Stimulated activated CD8-positive, alpha-beta memory T cell treated with anti-CD3 and anti-CD28 coated beads, Interleukin-12 subunit alpha, Interleukin-12 subunit beta, amount 100 ng/mL, for 24 hours (primary cell): Measurements from ENCODE around the gene ZNF629.
"Not testable (repeated sequence)": the region's sequence is repeated elsewhere in the genome, so short reads cannot be mapped to it uniquely, and the experiment has no call there.

Experiments used
- DNase-seq: peaks from one replicate; pipeline ENCODE4 v3.0.0-alpha.2; 2020; ENCODE audit errors: extremely low read depth

ZNF629 gene

DNA sequence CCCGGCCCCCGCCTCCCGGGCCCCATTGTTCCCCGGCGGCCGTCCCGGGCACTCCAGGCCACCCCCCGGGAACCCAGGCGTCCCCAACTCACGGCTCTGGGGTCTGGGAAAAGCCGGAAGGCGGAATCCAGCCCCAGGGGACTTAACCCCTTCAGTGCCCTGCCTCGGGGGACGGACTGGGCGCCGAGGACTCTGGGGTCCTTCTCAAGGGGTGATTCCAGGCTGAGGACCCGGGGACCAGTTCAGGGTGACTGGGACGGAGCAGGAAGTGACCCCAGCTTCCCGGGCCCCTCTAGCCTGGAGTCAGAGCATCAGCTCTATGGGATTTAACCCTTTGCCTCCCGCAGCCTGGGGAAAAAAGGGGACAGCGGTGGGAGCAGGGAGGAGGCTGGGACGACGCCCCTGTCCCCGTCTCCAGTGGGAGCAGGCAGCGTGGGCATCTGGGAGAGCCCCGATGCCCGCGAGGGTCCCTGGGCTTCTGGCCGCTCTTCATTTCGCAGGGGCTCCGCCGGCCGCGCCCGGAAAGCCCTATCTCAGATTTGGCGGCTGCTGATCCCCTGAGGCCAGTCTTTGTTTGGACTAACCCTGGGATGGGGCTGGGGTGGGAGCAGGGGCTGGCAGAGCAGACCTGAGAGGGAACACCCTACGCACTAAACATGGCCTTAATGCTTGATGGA, at the start of gene ZNF629:
TSS of gene ZNF629 (minus strand) at position 270 of the 677 bp plus-strand sequence. CDS start 2,723 bp downstream, outside the sequence.
- no peak for DNase-seq

DNA sequence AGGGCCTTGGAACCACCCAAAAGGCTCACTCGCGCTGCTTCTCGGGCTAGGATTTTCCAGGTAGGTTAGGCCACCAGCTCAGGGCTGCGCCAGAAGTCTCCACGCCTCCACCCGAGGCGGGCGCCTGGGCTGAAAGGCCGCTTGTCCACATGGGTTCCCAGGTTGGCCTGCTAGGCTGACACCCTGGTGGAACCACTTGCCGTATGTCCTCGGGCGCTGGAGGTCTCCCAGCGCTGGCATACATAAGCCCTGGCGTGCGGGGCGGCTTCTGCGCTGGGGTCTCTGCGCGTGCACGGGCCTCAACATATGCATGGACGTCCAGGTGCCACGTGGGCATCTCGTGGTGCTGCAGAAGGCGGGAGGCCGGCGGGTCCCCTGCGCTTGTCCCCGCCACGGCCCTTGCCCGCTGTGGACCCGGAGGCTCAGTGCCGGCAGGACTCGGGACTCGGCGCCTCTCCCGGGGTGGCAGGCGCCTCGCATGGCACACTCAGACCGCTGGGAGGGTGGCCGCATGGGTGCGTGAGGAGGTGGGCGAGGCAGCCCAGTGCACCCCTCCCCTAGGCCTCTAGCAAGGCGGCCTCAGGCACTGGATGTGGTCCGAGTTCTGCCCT, 47.2 kb upstream of the ZNF629 start:
- DNase-seq: no peak

DNA sequence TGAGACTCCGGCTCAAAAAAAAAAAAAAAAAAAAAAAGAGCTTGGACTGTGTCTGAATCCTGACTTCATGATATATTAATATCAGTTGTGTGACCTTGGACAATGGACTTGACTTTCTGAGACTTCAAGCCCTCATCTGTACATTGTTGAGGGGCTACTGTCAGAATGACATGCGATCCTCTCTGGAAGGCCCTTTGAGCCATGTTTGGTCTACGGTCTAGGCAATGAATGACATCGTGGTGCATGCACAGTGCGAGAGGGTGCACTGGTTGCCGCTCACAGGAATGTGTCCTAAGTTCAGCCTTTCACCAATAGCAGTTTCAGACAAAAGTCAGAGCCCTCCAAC, 43.0 kb upstream of the ZNF629 start:
- DNase-seq: no peak

DNA sequence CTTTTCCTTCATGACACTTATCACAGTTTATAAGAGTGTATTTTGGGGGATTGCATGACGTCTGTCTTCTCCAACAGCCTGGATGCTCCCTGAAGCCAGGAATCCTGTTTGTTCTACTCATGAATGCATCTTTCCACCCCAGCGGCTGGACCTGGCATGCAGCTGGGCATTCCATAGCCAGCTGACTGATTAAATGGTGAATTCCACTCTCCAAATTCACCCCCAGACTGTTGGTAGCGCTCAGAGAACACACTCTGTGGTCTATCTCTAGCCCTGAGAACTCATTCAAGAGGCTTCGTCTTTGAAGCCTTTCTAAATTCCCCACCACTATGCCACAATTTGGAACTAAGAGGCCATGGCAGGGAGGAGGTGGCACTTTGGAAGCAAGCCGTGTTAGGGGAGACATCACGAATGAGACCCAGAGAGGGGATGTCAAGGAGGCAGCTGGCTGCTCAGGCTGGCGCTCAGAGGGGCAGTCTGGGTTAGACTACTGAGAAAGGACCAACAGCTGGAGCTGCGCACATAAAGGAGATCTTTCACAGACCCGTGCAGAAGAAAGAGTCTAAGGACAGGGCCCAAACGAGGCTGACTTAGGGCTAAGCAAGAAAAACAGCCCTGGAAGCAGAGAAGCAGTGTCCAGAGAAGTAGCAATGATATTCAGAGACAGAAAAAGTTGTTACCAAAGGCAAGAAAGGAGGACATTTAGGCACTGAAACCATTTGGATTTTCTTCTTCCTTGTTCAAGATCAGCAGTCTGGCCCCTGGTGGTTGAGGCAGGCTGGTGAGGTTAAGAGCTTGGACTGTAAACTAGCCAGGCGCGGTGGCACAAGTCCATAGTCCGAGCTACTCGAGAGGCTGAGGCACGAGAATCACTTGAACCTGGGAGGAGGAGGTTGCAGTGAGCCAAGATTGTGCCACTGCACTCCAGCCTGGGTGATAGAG, 42.4 kb upstream of the ZNF629 start:
- no peak for DNase-seq

DNA sequence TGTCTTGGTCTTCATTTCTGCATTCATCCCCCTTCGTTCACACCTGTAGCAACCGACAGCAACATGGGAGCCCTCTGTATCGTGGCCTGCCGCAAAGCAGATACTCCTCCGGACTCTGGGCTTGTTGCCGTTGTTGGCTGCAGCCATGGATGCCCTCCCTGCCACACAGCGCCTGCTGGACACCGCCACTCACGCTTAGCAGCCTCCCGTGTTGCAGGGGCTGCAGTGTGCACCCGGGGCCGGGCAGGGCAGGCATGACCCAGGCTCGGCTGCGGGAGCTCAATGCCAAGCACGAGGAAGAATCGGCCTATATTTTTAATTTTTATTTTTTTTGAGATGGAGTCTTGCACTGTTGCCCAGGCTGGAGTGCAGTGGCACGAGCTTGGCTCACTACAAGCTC, 34.9 kb upstream of the ZNF629 start:
- no peak for DNase-seq

DNA sequence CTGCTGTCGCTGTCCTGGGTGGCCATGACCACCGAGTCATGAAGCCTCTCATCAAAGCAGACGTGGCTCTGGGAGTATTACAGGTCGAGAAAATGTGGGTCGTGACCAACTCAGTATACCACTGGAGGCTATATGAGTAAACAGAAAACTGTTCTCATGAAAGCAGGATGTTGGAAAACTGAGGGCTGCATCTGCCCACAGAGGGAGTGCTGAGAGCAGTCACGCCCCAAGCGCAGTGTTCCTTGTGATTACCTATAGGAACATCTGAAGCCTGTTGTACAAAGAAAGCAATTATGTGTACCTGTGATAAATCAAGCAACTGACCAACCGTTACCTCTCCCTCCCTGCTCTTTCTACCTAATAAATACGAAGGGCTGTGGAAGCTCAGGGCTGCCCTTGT, 34.4 kb upstream of the ZNF629 start:
- DNase-seq: not testable (repeated sequence)

DNA sequence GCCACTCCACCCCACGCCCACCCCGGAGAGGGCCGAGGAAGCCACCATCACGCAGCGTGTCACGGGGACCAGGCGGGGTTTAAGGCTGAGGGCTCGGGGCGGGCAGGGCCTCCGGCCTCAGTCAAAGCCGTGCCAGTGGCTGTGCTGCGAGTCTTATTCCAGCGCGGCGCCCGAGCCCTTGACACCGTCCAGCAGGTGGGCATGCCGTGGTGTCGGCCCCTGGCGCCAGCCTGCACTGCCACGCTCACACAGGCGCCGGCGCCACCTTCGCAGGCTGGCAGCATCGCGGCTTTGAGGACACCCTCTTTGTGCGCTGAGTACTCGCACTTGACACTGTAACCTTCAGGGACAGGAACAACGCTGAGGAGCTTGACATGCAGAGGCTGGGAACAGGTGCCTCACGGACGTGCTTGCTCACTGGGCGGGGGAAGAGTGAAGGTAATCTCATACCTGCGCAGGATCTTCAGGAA, 34.0 kb upstream of the ZNF629 start:
- DNase-seq: no peak

DNA sequence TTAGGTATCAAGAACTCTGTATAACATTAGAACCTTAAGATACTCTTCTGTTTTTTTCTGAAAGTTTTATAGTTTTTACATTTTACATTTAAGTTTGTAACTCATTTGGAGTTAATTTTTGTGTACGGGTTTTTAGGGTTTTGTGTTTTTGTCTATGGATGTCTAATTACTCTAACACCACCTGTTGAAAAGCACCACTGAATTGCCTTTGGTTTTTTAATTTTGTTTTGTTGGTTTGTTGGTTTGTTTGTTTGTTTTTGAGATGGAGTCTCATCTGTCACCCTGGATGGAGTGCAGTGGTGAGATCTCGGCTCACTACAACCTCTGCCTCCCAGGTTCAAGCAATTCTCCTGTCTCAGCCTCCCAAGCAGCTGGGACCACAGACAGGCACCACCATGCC, 29.8 kb upstream of the ZNF629 start:
- no peak for DNase-seq

DNA sequence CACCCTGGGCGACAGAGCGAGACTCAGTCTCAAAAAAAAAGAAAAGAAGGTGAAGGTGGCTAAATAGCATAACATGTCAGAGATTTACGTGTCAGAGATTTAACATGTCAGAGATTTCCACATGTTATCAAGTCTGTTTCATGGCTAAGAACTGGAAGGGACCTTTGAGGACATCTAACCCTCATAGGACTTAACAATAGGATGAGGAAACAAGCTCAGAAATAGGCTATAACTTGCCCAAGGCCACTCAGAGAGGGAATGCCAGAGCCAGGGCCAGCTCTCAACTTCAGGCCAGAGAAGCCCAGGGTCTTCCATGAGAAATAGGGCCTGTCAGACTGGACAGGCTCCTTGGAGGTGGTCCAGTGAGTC, 26.8 kb upstream of the ZNF629 start:
- no peak for DNase-seq

DNA sequence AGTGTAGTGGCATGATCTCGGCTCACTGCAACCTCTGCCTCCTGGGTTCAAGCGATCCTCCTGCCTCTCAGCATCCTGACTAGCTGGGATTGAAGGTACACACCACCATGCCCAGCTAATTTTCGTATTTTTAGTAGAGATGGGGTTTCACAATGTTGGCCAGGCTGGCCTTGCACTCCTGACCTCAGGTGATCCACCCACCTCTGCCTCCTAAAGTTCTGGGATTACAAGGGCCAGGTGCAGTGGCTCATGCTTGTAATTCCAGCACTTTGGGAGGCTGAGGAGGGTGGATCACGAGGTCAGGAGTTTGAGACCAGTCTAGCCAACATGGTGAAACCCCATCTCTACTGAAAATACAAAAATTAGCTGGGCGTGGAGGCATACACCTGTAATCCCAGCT, 22.7 kb upstream of the ZNF629 start:
- not testable (repeated sequence) for DNase-seq

DNA sequence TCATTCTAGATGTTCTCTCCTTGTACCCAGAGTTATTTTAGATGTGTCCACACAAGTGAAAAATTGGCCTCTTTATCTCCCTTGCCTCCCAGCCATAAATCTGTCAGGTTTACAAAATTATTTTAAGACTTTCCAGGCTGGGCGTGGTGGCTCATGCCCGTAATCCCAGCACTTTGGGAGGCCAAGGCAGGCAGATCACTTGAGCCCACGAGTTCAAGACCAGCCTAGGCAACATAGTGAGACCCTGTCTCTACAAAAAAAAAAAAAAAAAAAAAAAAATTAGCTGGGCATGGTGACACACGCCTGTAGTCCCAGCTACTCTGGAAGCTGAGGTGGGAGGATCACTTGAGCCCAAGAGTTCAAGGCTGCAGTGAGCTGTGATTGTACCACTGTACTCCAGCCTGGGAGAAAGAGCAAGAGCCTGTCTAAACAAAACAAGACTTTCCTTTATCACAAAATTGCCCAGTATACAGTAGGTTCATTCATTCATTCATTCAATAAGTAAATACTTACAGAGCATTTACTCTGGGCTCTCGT, 22.0 kb upstream of the ZNF629 start:
- DNase-seq: not testable (repeated sequence)

DNA sequence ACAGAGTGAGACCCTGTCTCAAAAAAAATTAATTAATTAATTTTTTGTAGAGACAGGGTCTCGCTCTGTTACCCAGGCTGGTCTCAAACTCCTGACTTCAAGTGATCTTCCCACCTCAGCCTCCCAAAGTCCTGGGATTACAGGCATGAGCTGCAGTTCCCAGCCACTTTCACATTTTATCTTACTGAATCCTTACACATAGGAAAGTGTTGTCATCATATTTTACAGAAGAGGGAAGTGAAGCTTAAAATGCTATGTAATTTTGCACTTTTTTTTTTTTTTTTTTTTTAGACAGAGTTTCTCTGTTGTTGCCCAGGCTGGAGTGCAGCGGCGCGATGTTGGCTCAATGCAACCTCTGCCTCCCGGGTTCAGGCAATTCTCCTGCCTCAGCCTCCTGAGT, 21.1 kb upstream of the ZNF629 start:
- no peak for DNase-seq

DNA sequence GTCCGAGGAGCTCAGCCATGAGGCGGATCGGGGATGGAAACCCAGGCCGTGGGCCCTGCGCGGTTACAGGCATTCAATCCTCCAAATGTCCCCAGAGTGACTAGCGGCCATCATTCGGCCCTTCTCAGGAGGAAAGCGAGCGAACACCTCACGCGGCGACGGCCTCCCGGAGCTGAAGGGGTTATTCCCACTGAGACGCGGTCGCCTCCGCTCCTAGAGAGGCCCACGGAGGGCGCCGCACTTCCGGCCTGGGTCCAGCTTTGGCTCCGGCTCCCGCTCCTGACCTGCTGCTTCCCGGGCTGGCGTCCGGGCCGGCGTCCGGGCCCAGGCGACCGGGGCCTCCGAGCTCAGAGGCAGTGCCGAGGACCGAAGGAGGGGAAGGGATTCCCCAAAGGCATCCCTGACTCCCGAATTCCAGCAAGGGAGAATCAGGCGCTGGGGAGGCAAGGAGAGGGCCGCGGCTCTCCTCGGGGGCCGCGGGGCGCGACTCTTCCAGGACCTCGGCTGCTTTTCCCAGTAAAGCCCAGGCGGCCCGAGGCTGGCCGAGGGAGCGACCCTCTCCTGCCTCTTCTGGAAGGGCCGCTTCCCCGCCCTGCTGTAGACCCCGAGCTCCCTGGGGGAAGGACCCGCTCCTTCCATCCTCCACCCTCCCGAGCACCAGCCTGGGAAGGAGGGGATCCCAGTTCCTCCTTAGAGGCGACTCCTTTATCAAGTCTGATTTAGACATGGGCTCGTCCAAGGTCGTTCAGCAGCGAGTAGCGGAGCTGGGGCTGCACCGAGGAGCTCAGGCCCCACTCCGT, 18.6 kb upstream of the ZNF629 start:
- DNase-seq: no peak

DNA sequence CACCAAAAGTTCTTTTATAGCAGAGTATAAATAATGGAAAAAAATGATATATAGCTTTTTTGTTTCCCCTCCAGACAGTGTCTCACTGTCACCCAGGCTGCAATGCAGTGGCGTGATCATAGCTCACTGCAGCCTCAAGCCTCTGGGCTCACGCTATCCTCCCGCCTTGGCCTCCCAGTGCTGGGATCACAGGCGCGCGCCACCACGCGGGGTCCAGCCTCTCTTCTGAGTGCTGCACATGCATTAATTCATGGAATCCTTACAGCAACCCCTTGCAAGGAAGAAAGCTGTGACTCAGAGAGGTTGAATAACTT, 18.0 kb upstream of the ZNF629 start:
- DNase-seq: no peak

DNA sequence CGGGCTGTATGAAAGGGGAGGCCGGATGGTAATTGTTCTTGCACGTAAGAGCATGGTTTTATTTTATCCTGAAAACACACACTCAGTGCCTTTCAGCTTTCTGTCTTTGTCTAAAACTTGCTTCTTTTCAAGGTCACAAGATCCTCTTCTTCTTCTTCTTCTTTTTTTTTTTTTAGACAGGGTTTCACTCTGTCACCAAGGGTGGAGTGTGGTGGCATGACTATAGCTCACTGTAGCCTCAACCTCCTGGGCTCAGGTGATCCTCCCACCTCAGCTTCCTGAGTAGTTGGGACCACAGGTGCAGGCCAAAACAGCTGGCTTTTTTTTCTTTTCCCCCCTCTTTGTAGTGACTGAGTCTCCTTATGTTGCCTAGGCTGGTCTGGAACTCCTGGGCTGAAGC, 15.9 kb upstream of the ZNF629 start:
- DNase-seq: no peak

DNA sequence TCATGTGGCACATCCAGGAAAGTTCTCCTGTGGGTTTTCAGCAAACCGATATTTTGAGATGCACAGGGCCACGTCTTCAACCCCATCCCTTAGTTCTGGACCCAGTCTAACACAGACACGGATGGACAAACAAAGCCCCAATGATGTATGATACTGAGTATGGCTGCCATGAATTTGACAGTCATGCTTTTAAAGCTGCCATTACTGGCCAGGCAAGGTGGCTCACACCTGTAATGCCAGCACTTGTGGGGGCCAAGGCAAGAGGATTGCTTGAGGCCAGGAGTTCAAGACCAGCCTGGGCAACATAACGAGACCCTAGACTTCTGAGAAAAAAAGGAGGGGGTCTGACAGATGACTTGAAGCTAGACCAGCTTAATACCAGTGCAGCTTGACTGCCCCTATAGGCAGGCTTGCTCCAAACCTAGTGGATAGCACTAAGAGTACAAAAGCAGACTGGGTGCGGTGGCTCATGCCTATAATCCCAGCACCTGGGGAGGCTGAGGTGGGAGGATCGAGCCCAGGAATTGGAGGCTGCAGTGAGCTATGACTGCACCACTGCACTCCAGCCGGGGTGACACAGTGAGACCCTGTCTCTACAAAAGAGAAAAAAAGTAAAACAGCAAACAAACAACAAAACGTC, 10.8 kb upstream of the ZNF629 start:
- DNase-seq: no peak

DNA sequence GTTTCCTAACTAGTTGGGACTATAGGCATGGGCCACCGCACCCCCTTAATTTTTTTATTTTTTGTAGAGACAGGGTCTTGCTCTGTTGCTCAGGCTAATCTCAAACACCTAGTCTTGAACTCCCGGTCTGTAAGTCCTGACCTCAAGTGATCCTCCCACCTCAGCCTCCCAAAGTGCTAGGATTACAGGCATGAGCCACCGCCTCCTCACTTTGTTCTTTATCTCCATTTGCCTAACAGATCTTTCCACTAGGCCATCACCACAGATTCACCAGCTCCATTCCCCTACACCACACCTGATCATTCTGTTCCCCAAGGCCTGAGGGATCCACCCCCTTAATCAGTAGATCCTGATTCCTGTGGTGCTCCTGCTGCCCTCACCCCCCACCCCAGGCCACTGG, 7.6 kb upstream of the ZNF629 start:
- no peak for DNase-seq

DNA sequence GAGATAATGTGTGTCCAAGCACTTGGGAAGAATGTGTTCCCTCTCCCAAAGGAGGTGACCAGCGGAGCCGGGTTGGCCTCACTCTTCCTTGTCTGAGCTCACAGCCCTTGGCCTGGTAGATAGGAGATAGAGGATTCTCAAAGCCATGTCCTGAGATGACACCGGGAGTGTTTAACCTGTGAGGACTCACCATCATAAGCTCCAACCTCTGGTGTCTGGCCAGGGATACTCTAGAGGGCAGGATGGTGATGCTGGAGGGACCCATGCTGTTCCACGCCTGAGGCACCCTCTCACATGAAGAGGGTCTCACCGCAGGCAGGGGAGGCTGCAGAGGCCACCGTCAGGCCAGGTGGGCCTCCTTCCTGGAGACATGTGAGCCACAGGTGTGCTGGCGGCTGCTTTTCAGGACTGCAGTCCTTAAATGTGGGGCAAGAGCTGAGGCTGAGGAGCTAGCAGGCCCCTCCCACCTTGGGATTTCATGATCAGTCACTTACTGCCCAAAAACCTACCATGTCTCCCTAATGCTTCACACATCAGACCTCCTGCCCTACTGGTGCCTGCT, 6.6 kb upstream of the ZNF629 start:
- DNase-seq: no peak

DNA sequence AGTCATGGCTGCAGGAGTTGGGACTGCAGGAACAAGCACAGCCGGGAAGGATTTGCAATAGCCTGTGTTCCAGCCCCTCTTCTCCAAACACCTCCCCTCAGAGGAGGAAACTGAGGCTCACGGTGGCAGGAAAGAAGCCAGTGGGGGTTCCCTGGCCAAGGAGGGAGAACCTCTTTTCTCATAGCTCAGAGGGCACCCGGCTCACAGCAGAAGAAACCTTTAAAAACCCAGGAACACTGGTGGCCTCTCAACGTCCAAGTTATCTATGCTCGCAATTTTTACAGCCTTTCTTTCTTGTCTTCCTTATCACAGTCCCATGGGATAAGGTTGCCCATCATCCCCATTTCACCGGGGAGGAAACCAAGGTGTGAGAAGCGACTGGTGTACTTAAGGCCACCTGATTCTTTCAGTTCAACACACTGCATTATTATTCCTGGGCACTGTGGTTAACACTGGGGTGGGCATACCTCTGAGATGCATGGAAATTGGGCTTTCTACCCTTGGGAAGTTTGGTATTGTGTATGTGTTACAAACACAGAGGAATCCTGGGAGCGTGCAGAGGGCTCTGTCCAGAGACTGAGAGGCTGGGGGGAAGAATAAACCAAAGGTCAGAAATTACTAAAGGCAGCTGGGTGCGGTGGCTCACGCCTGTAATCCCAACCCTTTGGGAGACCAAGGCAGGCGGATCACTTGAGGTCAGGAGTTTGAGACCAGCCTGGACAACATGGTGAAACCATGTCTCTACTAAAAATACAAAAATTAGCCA, 791 bp upstream of the ZNF629 start:
- DNase-seq: no peak
